HepG2 (cell line): ENCODE data around the gene OSBPL10. TPM values are rescaled to one million over a fixed set of nuclear protein-coding genes. Genes with fewer than 3 reads are reported as not detected.

Source experiments
- CBX5 ChIP-seq: sonication (generic); formaldehyde crosslinking; IDR thresholded peaks from 2 replicates; pipeline ENCODE4 v1.4.0; 2020; ENCODE audit warnings: missing genetic modification reagents, borderline replicate concordance
- CREM ChIP-seq, 2 experiments: sonication (generic) in 1 of 2; formaldehyde crosslinking in 1 of 2; IDR thresholded peaks; 2 replicates each; pipeline versions ENCODE4 v1.4.0 to v1.6.1; 2016 to 2020; ENCODE audit warnings: antibody characterized with exemption in 1 of 2, mild to moderate bottlenecking in 1 of 2, missing genetic modification reagents in 1 of 2
- GABPA ChIP-seq, 2 experiments: IDR thresholded peaks; 2 replicates each; pipeline ENCODE4 v1.6.1; 2011 to 2016; ENCODE audit warnings: low read depth in 2 of 2, low read length in 1 of 2, missing biosample characterization in 1 of 2, missing genetic modification characterization in 1 of 2
- HNF1B ChIP-seq: sonication (generic); formaldehyde crosslinking; IDR thresholded peaks from 2 replicates; pipeline ENCODE4 v1.5.1; 2020; ENCODE audit warnings: mild to moderate bottlenecking, moderate library complexity, missing genetic modification reagents
- KDM1A ChIP-seq: IDR thresholded peaks from 2 replicates; pipeline ENCODE4 v1.6.1; 2016; ENCODE audit warnings: missing compliant biosample characterization
- MED13 ChIP-seq: sonication (generic); formaldehyde crosslinking; IDR thresholded peaks from 2 replicates; pipeline ENCODE4 v1.5.0; 2020; ENCODE audit warnings: missing genetic modification reagents
- NR2C2 ChIP-seq: sonication (generic); formaldehyde crosslinking; IDR thresholded peaks from 2 replicates; pipeline ENCODE4 v1.4.0; 2020; ENCODE audit warnings: missing genetic modification reagents, mild to moderate bottlenecking, moderate library complexity, borderline replicate concordance
- RBAK ChIP-seq: sonication (generic); formaldehyde crosslinking; IDR thresholded peaks from 2 replicates; pipeline ENCODE4 v1.5.1; 2020; ENCODE audit warnings: mild to moderate bottlenecking, missing genetic modification reagents
- SALL1 ChIP-seq: sonication (generic); formaldehyde crosslinking; IDR thresholded peaks from 2 replicates; pipeline ENCODE4 v1.8.0; 2022; ENCODE audit warnings: mild to moderate bottlenecking, missing genetic modification reagents
- SMYD3 ChIP-seq: sonication (generic); formaldehyde crosslinking; IDR thresholded peaks from 2 replicates; pipeline ENCODE4 v1.8.1; 2023; ENCODE audit warnings: mild to moderate bottlenecking, missing genetic modification reagents
- STAT5B ChIP-seq: sonication (generic); formaldehyde crosslinking; IDR thresholded peaks from 2 replicates; pipeline ENCODE4 v1.4.0; 2020; ENCODE audit warnings: missing genetic modification reagents
- THYN1 ChIP-seq: sonication (generic); formaldehyde crosslinking; IDR thresholded peaks from 2 replicates; pipeline ENCODE4 v1.8.1; 2023; ENCODE audit warnings: low read depth, mild to moderate bottlenecking, moderate library complexity, missing genetic modification reagents, borderline replicate concordance
- ZNF33A ChIP-seq: sonication (generic); formaldehyde crosslinking; IDR thresholded peaks from 2 replicates; pipeline ENCODE4 v1.5.1; 2020; ENCODE audit warnings: missing genetic modification reagents, mild to moderate bottlenecking, moderate library complexity, borderline replicate concordance
- ZNF350 ChIP-seq: sonication (generic); formaldehyde crosslinking; IDR thresholded peaks from 2 replicates; pipeline ENCODE4 v1.4.0; 2020; ENCODE audit warnings: mild to moderate bottlenecking, low read depth, missing genetic modification reagents, borderline replicate concordance
- ZNF577 ChIP-seq: sonication (generic); formaldehyde crosslinking; IDR thresholded peaks from 2 replicates; pipeline ENCODE4 v1.4.0; 2020; ENCODE audit warnings: mild to moderate bottlenecking, low read depth, missing genetic modification reagents, borderline replicate concordance
- polyA plus RNA-seq, 8 experiments: library from polyadenylated mRNA; depleted of rRNA in 3 of 8; stranded (reverse) in 7 of 8; unstranded in 1 of 8; fragments of >200 nt; fragmentation: Illumina TruSeq in 4 of 8; extraction: Trizol in 4 of 8; gene quantifications; 2 replicates each; pipeline versions ENCODE4 v1.2.1 to v1.2.3, GENCODE V29; 2011 to 2016; ENCODE audit warnings: low read depth in 4 of 8, missing spikeins in 1 of 8, mixed read lengths in 1 of 8; ENCODE audit not compliant: insufficient read depth in 1 of 8
- total RNA-seq, 5 experiments: library from RNA; depleted of rRNA; stranded (reverse); fragments of >200 nt; fragmentation: Illumina TruSeq; extraction: Trizol; gene quantifications; 2 replicates each; pipeline ENCODE4 v1.2.3, GENCODE V29; 2016; ENCODE audit warnings: low read depth in 1 of 5
- TF ChIP-seq, protein P1 (sequence below): sonication (generic); formaldehyde crosslinking; IDR thresholded peaks from 2 replicates; pipeline ENCODE4 v1.5.1; 2020; ENCODE audit warnings: missing genetic modification reagents, mild to moderate bottlenecking, borderline replicate concordance
- TF ChIP-seq, protein P2 (sequence below): sonication (generic); formaldehyde crosslinking; IDR thresholded peaks from 2 replicates; pipeline ENCODE4 v1.4.0; 2020; ENCODE audit warnings: mild to moderate bottlenecking, low read depth, missing genetic modification reagents
- TF ChIP-seq, protein P3 (sequence below): sonication (generic); formaldehyde crosslinking; IDR thresholded peaks from 2 replicates; pipeline ENCODE4 v1.8.0; 2022; ENCODE audit warnings: mild to moderate bottlenecking, missing genetic modification reagents, borderline replicate concordance
- TF ChIP-seq, protein P4 (sequence below): sonication (generic); formaldehyde crosslinking; IDR thresholded peaks from 2 replicates; pipeline ENCODE4 v1.5.1; 2020; ENCODE audit warnings: missing genetic modification reagents, mild to moderate bottlenecking, borderline replicate concordance

Gene OSBPL10
- total and polyA plus RNA-seq, 2 of the 13 experiments (the other 11 are each of a cell fraction or from before 2014, with no cell fraction given) = 10.3 to 28.6 TPM

- TF ChIP-seq KDM1A (CRISPR knock-in tag) (no peak), RBAK (no peak), ZNF577 (no peak), MED13 (0 out of 2 replicates have a peak, but pooled peaks have one; percentile 25), GABPA (IDR thresholded peaks at IDR 0.05; ENCODE audit: low read depth, low read length) (no peak), GABPA (CRISPR knock-in tag; IDR thresholded peaks at IDR 0.05; ENCODE audit: low read depth) (peak; percentile 43; the same call in 1 of the 2 replicates), THYN1 (CRISPR knock-in tag) (no peak), CBX5 (CRISPR knock-in tag) (peak; percentile 65; the same call in 1 of the 2 replicates), CREM (IDR thresholded peaks at IDR 0.05) (0 out of 2 replicates have a peak, but pooled peaks have one; percentile 33), CREM (CRISPR knock-in tag; IDR thresholded peaks at IDR 0.05) (no peak), HNF1B (CRISPR knock-in tag) (no peak), NR2C2 (CRISPR knock-in tag) (peak; percentile 37; the same call in 1 of the 2 replicates), SMYD3 (CRISPR knock-in tag) (no peak), SALL1 (CRISPR knock-in tag) (peak; percentile 36; the same call in 1 of the 2 replicates), ZNF33A (CRISPR knock-in tag) (no peak), ZNF350 (CRISPR knock-in tag) (no peak; the same call in 1 of the 2 replicates), STAT5B (CRISPR knock-in tag) (no peak)
- TF ChIP-seq, protein P1, sequence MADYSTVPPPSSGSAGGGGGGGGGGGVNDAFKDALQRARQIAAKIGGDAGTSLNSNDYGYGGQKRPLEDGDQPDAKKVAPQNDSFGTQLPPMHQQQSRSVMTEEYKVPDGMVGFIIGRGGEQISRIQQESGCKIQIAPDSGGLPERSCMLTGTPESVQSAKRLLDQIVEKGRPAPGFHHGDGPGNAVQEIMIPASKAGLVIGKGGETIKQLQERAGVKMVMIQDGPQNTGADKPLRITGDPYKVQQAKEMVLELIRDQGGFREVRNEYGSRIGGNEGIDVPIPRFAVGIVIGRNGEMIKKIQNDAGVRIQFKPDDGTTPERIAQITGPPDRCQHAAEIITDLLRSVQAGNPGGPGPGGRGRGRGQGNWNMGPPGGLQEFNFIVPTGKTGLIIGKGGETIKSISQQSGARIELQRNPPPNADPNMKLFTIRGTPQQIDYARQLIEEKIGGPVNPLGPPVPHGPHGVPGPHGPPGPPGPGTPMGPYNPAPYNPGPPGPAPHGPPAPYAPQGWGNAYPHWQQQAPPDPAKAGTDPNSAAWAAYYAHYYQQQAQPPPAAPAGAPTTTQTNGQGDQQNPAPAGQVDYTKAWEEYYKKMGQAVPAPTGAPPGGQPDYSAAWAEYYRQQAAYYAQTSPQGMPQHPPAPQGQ (CRISPR knock-in tag) = no peak
- TF ChIP-seq, protein P2, sequence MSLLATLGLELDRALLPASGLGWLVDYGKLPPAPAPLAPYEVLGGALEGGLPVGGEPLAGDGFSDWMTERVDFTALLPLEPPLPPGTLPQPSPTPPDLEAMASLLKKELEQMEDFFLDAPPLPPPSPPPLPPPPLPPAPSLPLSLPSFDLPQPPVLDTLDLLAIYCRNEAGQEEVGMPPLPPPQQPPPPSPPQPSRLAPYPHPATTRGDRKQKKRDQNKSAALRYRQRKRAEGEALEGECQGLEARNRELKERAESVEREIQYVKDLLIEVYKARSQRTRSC (CRISPR knock-in tag) = no peak
- TF ChIP-seq, protein P3, sequence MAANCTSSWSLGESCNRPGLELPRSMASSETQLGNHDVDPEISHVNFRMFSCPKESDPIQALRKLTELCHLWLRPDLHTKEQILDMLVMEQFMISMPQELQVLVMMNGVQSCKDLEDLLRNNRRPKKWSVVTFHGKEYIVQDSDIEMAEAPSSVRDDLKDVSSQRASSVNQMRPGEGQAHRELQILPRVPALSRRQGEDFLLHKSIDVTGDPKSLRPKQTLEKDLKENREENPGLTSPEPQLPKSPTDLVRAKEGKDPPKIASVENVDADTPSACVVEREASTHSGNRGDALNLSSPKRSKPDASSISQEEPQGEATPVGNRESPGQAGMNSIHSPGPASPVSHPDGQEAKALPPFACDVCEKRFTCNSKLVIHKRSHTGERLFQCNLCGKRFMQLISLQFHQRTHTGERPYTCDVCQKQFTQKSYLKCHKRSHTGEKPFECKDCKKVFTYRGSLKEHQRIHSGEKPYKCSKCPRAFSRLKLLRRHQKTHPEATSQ = no peak
- TF ChIP-seq, protein P4, sequence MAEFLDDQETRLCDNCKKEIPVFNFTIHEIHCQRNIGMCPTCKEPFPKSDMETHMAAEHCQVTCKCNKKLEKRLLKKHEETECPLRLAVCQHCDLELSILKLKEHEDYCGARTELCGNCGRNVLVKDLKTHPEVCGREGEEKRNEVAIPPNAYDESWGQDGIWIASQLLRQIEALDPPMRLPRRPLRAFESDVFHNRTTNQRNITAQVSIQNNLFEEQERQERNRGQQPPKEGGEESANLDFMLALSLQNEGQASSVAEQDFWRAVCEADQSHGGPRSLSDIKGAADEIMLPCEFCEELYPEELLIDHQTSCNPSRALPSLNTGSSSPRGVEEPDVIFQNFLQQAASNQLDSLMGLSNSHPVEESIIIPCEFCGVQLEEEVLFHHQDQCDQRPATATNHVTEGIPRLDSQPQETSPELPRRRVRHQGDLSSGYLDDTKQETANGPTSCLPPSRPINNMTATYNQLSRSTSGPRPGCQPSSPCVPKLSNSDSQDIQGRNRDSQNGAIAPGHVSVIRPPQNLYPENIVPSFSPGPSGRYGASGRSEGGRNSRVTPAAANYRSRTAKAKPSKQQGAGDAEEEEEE = no peak
These were observed at the start of gene OSBPL10, which contains the start of gene ZNF860 (continued) for GRCh38 chr3:31981206-31982181.
